MG63 (cell line): ENCODE data around the gene APBA3. TPM values are rescaled to one million over a fixed set of nuclear protein-coding genes. Genes with fewer than 3 reads are reported as not detected.
"Not testable (repeated sequence)": the region's sequence is repeated elsewhere in the genome, so short reads cannot be mapped to it uniquely, and the experiment has no call there.

ENCODE experiments used
- DNase-seq: peaks from one replicate; pipeline ENCODE4 v3.0.0-alpha.2; 2020
- H3K27me3 ChIP-seq: fragments of 250-450 bp; sonication (Bioruptor Pico); 2 replicates; pipeline ENCODE4 v1.5.1; 2020; ENCODE audit warnings: mild to moderate bottlenecking, moderate library complexity
- H3K36me3 ChIP-seq: fragments of 250-450 bp; sonication (Bioruptor Pico); 2 replicates; pipeline ENCODE4 v1.5.1; 2020; ENCODE audit warnings: mild to moderate bottlenecking, moderate library complexity
- H3K4me3 ChIP-seq: fragments of 250-450 bp; sonication (Bioruptor Pico); 2 replicates; pipeline ENCODE4 v1.5.1; 2020; ENCODE audit warnings: mild to moderate bottlenecking, moderate library complexity
- H3K9me3 ChIP-seq: fragments of 250-450 bp; sonication (Bioruptor Pico); 2 replicates; pipeline ENCODE4 v1.5.1; 2020; ENCODE audit warnings: mild to moderate bottlenecking, moderate library complexity
- total RNA-seq: library from RNA; depleted of rRNA; stranded (reverse); fragments of >200 nt; shearing (Covaris generic); gene quantifications from 2 replicates; pipeline ENCODE4 v1.2.3, GENCODE V29; 2014; ENCODE audit warnings: low replicate concordance

Gene APBA3
- total RNA-seq, 1 experiment from 2014 or later = 10.1 TPM

GRCh38 chr19:3778104-3778867, 16.8 kb upstream of the APBA3 start:
- peaks cover 3% of the 10 kb centered on the region; the same call in 1 of the 2 replicates for H3K9me3 ChIP-seq
- no peak overlapping the region for H3K4me3 ChIP-seq
- no peak for DNase-seq
- no peaks in the 10 kb centered on the region for H3K27me3 ChIP-seq
- no peaks in the 10 kb centered on the region for H3K36me3 ChIP-seq

DNA sequence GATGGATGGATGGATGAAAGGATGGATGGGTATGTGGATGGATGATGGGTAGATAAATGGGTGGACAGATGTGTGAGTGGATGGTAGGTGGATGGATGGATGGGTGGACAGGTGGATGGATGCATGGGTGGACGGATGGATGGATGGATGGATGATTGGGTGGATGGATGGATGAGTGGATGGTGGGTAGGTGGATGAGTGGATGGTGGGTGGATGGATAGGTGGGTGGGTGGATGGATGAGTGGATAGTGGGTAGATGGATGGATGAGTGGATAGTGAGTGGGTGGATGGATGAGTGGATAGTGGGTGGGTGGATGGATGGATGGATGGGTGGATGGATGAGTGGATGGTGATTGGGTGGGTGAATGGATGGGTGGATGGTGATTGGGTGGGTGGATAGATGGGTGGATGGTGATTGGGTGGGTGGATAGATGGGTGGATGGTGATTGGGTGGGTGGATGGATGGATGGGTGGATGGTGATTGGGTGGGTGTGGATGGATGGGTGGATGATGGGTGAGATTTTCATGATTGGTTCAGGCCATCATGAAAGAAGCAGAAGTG, 15.1 kb upstream of the APBA3 start:
- H3K9me3 ChIP-seq = peaks cover 2% of the 10 kb centered on the region; the same call in 1 of the 2 replicates
- no peaks in the 10 kb centered on the region for H3K27me3 ChIP-seq

DNA sequence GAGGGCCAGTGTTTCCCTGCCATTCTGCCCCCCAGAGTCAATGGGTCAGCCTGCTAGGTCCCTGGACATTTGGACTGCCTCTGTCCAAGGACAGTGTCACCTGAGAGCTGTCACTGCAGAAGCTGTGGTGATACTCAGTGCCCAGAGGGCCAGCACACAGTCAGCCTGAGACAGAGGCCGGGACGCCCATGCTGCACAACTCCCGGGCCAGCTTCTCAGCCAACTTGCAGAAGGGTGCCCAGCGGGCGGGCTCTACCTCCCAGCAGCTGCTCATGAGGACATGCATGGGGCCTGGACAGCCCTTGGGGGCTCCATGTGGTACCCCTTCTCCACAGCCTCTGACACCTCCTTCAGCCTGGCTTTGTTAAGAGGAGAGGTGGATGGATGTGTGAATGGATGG, 14.3 kb upstream of the APBA3 start:
- Histone ChIP-seq H3K27me3 (no peaks in the 10 kb centered on the region), H3K4me3 (no peak overlapping the region), H3K9me3 (no peaks in the 10 kb centered on the region), H3K36me3 (no peaks in the 10 kb centered on the region)
- DNase-seq = no peak

More for the DNA sequence above, 15.1 kb upstream of the APBA3 start:
- H3K36me3 ChIP-seq = no peaks in the 10 kb centered on the region
- DNase-seq = no peak
- no peak overlapping the region for H3K4me3 ChIP-seq

DNA sequence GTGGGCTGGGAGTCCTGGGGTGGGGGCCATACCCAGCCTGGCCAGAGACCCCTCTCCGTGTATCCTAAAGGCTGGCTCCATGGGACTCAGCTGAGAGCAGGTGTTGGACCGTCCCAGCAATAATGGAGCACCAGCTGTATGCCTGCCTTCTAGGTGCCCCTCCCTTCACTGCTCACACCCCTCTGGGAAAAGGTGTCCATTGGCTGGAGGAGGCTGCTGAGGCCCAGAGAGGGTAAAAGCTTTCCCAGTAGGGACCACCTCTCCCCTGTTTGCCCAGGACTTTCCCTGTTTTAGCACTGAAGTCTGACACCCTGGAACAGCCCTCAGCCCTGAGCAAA, 13.9 kb upstream of the APBA3 start:
- no peaks in the 10 kb centered on the region for H3K27me3 ChIP-seq
- H3K4me3 ChIP-seq = no peak overlapping the region
- no peaks in the 10 kb centered on the region for H3K36me3 ChIP-seq
- no peaks in the 10 kb centered on the region for H3K9me3 ChIP-seq
- no peak for DNase-seq

DNA sequence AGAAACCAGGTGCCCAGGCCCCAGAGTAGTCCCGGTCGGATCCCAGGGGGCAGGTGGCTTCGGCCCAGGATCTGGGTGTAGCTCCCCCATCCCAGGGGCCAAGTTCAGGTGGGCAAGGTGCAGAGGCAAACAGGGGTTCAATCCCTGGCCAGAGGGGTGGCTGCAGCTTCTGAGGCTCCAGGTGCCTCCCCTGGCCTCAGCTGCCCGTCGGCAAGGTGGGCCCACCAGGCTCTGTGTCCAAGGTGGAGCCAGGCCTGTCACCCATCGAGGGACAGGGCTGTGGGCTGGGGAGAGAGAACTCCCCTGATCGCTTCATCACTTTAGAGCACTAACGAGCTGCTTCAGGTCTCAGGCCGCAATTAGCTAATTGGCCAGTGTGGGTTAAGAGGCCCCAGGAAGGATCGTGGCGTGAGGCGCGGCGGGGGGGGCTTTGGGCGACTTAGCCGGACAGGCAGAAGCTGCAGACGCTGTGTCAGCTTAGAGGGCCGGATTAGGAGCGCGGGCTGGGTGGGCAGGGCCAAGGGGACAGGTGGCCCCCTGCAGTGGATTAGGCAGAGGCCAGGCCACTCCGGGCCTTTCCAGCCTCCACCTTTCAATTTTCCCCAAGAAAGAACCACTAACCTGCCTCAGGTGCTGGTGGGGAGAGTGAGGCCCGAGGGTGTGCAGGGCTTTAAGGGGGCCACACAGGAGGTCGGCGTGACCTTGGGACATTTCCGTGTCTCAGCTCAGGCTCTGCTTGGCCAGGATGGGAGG, 13.3 kb upstream of the APBA3 start:
- Histone ChIP-seq H3K9me3 (no peaks in the 10 kb centered on the region), H3K36me3 (no peaks in the 10 kb centered on the region), H3K4me3 (no peak overlapping the region), H3K27me3 (no peaks in the 10 kb centered on the region)
- DNase-seq = no peak

DNA sequence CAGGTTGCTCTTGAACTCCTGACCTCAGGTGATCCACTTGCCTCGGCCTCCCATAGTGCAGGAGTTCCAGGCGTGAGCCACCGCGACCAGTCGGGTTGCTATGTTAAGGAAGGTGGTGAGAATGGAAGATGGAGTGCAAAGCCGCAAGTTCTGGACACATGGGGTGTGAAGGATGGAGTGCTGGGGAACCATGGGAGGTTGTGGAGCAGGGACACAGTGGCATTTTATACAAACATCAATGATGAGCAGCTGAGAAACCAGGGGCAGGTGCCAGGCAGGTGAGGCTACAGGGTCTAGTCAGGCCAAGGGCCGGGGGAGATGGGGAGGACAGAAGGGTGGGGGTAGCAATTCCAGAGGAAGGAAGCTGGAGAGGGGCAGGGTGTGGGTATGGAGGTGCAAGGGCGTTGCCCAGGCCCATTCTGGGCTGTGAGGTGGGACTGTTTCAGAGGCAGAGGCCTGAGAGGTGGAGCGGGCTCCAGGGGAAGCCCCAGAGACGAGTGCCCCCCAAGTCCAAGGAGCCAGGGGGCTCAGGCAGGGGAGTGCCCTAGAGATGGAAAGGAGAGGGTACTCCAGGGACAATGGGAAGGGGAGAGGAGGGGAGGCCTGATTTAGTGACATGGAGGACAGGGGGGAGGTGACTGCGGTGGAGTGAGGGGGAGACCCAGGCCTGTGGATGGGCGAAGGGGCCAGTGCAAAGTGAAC, 12.5 kb upstream of the APBA3 start:
- no peak for DNase-seq
- H3K36me3 ChIP-seq = no peaks in the 10 kb centered on the region
- no peaks in the 10 kb centered on the region for H3K27me3 ChIP-seq
- no peaks in the 10 kb centered on the region for H3K9me3 ChIP-seq
- no peak overlapping the region for H3K4me3 ChIP-seq

DNA sequence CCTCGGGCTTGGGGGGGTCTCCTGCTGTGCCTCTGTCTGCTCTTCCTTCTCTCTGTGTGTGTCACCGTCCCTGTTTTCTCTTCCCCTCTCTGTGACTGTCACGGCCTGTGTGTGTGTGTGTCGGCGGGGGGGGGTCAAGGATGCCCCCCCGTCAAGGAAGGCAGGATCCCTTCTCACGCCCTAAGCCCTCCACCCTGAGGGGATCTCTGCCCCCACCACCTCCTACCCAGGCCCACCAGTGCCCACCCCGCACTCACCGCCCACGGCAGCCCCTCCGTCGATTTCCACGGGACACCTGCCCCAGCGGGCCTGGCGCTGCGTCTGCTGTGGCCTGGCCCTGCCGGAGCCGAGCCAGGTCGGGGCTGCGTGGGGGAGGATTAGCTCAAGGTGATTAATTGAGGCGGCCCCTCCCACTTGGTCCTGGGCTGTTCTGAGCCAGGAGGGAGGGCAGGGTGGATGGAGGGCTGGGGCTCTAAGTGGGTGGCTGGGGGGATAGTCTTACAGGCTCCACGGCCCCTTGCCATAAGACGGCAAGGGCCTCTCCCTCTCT, 10.5 kb upstream of the APBA3 start, which contains the start of gene RAX2:
TSS of gene RAX2 (minus strand) at position 323 of the 550 bp plus-strand sequence. CDS start 486 bp downstream, outside the sequence.
- H3K27me3 ChIP-seq = no peaks in the 10 kb centered on the region
- no peak for DNase-seq
- no peaks in the 10 kb centered on the region for H3K36me3 ChIP-seq
- H3K4me3 ChIP-seq = no peak within 1 kb of the TSS
- no peaks in the 10 kb centered on the region for H3K9me3 ChIP-seq

DNA sequence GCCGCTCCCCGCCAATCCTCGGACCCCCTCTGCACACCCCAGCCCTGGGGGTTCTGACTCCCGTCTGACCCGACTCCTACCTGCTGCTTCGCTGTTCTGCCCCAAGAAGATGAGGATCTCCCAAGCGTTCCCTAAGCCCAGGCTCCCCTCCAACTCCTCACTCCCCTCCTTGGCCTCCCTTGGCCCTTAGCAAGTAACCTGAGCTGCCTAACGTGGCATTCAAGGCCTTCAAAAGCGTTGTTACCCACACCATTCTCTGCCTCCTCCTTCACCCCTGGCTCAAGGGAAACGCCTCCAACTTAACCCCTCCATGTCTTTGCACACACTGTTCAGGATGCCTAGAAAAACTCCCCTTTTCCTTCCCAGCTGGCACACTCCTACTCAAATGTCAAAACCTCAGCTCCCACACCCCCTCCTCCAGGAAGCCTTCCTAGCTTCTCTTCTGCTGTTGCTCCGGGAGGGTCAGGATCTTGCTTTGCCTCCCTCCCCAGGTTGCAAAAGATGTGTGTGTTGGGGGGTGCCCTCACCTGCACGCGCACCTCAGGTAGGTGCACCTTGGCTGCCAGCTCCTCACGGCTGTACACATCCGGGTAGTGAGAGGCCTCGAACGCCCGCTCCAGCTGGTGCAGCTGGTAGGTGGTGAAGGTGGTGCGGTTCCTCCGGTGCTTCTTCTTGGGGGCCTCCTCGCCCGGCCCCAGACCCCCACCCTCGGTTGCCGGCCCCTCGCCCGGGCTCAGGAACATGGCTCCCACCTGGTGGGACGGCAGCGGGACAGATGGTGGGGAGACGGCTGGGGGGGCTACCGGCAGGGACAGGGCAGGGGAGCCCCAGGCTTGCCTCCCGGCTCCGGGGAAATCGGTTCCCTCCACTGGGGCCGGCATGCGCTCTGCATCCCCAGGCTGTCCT, 9.8 kb upstream of the APBA3 start:
- Histone ChIP-seq H3K36me3 (no peaks in the 10 kb centered on the region), H3K9me3 (no peaks in the 10 kb centered on the region), H3K4me3 (no peak overlapping the region), H3K27me3 (no peaks in the 10 kb centered on the region)
- no peak for DNase-seq

GRCh38 chr19:3770136-3770999, 8.9 kb upstream of the APBA3 start:
- H3K36me3 ChIP-seq = no peaks in the 10 kb centered on the region
- no peak overlapping the region for H3K4me3 ChIP-seq
- DNase-seq = no peak
- H3K9me3 ChIP-seq = no peaks in the 10 kb centered on the region
- H3K27me3 ChIP-seq = no peaks in the 10 kb centered on the region

- Histone ChIP-seq H3K36me3 (no peaks in the 10 kb centered on the region), H3K9me3 (no peaks in the 10 kb centered on the region), H3K27me3 (no peaks in the 10 kb centered on the region), H3K4me3 (no peak overlapping the region)
- DNase-seq = no peak
These were observed 8.0 kb upstream of the APBA3 start for GRCh38 chr19:3769494-3769893.

GRCh38 chr19:3768748-3769099, 7.2 kb upstream of the APBA3 start:
- Histone ChIP-seq H3K9me3 (no peaks in the 10 kb centered on the region), H3K4me3 (no peak overlapping the region), H3K36me3 (no peaks in the 10 kb centered on the region), H3K27me3 (no peaks in the 10 kb centered on the region)
- no peak for DNase-seq

- Histone ChIP-seq H3K27me3 (no peaks in the 10 kb centered on the region), H3K36me3 (no peaks in the 10 kb centered on the region), H3K9me3 (no peaks in the 10 kb centered on the region), H3K4me3 (no peak overlapping the region)
- no peak for DNase-seq
These were observed 6.7 kb upstream of the APBA3 start for GRCh38 chr19:3768015-3768747.

DNA sequence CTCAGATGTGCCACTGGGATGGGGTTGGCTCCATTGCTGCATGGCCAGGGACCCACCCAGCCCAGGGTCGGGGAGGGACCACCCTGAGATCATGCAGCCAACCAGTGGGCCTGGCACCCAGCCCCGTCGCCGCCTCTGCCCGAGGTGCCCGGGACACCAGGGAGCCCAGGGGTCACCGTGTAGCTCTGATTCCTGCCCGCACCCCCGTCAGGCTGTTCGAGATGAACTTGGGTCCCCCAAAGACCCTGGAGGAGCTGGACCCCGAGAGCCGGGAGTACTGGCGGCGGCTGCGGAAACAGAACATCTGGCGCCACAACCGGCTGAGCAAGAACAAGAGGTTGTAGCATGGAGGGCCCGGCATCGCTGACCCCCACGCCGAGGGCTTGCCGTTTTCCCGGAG, 5.6 kb upstream of the APBA3 start:
- no peak overlapping the region for H3K4me3 ChIP-seq
- no peak for DNase-seq
- no peaks in the 10 kb centered on the region for H3K9me3 ChIP-seq
- H3K27me3 ChIP-seq = no peaks in the 10 kb centered on the region
- H3K36me3 ChIP-seq = no peaks in the 10 kb centered on the region

DNA sequence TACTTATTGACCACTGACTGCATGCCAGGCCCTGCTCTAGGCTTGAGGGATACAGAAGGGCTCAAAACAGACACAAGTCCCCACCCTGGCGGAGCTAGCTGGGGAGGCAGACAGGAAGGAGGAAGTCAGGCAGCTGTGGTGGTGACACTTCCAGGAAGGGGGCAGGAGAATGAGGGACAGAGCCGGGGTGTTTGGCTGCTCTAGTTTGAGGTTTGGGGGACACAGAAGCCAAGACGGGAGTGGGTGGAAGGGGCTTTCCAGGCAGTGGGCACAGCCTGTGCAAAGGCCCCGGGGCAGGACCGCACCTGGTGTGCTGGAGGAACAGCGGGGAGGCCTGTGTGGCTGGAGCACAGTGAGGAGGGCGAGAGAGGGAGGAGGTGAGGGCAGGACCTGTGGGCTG, 5.0 kb upstream of the APBA3 start:
- DNase-seq = no peak
- no peak overlapping the region for H3K4me3 ChIP-seq
- no peaks in the 10 kb centered on the region for H3K27me3 ChIP-seq
- no peaks in the 10 kb centered on the region for H3K36me3 ChIP-seq
- no peaks in the 10 kb centered on the region for H3K9me3 ChIP-seq

DNA sequence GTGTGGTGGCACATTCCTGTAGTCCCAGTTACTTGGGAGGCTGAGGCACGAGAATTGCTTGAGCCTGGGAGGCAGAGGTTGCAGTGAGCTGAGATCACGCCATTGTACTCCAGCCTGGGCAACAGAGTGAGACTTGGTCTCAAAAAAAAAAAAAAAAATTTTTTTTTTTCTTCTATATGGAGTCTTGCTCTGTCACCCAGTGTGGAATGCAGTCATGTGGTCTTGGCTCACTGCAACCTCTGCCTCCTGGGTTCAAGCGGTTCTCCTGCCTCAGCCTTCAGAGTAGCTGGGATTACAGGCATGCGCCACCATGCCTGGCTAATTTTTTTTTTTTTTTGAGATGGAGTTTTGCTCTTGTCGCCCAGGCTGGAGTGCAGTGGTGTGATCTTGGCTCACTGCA, 4.3 kb upstream of the APBA3 start:
- not testable (repeated sequence) for H3K27me3 ChIP-seq, DNase-seq

More for the DNA sequence above, 4.3 kb upstream of the APBA3 start:
- not testable (repeated sequence) for H3K9me3 ChIP-seq, H3K4me3 ChIP-seq, H3K36me3 ChIP-seq
